NOMO-1 treated with dmso at 0.1 percent for 144 hours (cell line): ENCODE measurements around the gene BRF1.
"Not testable (repeated sequence)": the region's sequence is repeated elsewhere in the genome, so short reads cannot be mapped to it uniquely, and the experiment has no call there.

Experiments
- DNase-seq: peaks from one replicate; lab custom pipeline; 2025; ENCODE audit not compliant: unreplicated experiment; lab: John Stamatoyannopoulos, UW

Gene BRF1

GRCh38 chr14:105316577-105316941 lies 15.8 kb upstream of the BRF1 start:
- DNase-seq = no peak

- no peak for DNase-seq
These were observed 15.3 kb upstream of the BRF1 start for GRCh38 chr14:105315941-105316576.

GRCh38 chr14:105315211-105315721 lies 14.5 kb upstream of the BRF1 start:
- no peak for DNase-seq

GRCh38 chr14:105314287-105315200 lies 13.7 kb upstream of the BRF1 start, which contains the start of gene PACS2:
TSS of gene PACS2 (plus strand) at chr14:105314748. CDS start at chr14:105314919, 171 bp downstream.
- peak; percentile 49 for DNase-seq

- DNase-seq = no peak
These were observed 12.8 kb upstream of the BRF1 start for GRCh38 chr14:105313381-105314286.

GRCh38 chr14:105312973-105313372 lies 12.2 kb upstream of the BRF1 start:
- DNase-seq = no peak

GRCh38 chr14:105311838-105312237 lies 11.0 kb upstream of the BRF1 start:
- no peak for DNase-seq

- no peak for DNase-seq
These were observed 8.6 kb upstream of the BRF1 start for GRCh38 chr14:105309371-105309770.

GRCh38 chr14:105307052-105307727 lies 6.4 kb upstream of the BRF1 start:
- DNase-seq = no peak

GRCh38 chr14:105305791-105306190 lies 5.0 kb upstream of the BRF1 start:
- no peak for DNase-seq

- no peak for DNase-seq
These were observed 4.5 kb upstream of the BRF1 start for GRCh38 chr14:105305345-105305744.

- no peak for DNase-seq
These were observed 3.8 kb upstream of the BRF1 start for GRCh38 chr14:105304565-105304964.

- DNase-seq = no peak
These were observed 3.1 kb upstream of the BRF1 start for GRCh38 chr14:105303949-105304348.

- DNase-seq = not testable (repeated sequence)
These were observed 1.1 kb upstream of the BRF1 start for GRCh38 chr14:105301915-105302249.

GRCh38 chr14:105301103-105301914 lies 508 bp upstream of the BRF1 start:
- peak; percentile 94 for DNase-seq

GRCh38 chr14:105299654-105300541 lies 903 bp downstream of the BRF1 start:
- no peak for DNase-seq

GRCh38 chr14:105297311-105297710 lies 3.5 kb downstream of the BRF1 start:
- DNase-seq = not testable (repeated sequence)

- DNase-seq = no peak
These were observed 6.6 kb downstream of the BRF1 start for GRCh38 chr14:105294142-105294597.
